ENCODE measurements around the gene MGAT4C.
"Not testable (repeated sequence)": the region's sequence is repeated elsewhere in the genome, so short reads cannot be mapped to it uniquely, and the experiment has no call there.

Gene MGAT4C

DNA sequence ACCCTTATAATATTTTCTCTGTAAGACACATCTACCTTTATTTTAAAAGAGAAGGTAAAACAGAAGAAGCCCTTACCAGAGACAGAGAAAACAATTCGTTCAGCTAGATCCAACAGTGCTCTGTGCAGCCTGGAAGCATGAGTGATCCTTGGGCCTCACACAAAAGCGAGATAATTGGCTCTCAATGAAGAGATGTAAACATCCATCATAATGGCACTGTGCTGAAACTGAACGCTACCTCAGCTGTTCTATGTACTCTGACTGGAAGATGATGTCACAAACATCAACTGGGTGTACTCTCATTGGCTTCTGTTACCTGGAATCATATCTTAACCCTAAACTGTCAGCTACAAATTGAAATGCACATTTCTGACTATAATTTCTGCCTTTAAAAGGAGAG, at the start of gene MGAT4C:
Gene MGAT4C (minus strand): TSS at position 229 of the 400 bp plus-strand sequence.
- DNase-seq, result no peak
- in situ Hi-C loops (cut with HindIII; ENCODE audit: low pct_ligation_motif_present, low pct_unique_long_range_greater_than_20kb, low sequenced_read_pairs), result no loop called here

DNA sequence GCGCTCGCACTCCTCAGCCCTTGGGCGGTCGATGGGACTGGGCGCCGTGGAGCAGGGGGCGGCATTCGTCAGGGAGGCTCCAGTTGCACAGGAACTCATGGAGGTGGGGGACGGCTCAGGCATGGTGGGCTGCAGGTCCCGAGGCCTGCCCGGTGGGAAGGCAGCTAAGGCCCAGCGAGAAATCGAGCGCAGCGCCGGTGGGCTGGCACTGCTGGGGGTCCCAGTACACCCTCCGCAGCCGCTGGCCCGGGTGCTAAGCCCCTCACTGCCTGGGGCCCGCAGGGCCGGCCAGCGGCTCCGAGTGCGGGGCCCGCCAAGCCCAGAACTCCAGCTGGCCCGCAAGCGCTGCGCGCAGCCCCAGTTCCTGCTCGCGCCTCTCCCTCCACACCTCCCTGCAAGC, 40.2 kb upstream of the MGAT4C start:
- DNase-seq; in situ Hi-C loops (cut with HindIII; ENCODE audit: low pct_ligation_motif_present, low pct_unique_long_range_greater_than_20kb, low sequenced_read_pairs): not testable (repeated sequence)

DNA sequence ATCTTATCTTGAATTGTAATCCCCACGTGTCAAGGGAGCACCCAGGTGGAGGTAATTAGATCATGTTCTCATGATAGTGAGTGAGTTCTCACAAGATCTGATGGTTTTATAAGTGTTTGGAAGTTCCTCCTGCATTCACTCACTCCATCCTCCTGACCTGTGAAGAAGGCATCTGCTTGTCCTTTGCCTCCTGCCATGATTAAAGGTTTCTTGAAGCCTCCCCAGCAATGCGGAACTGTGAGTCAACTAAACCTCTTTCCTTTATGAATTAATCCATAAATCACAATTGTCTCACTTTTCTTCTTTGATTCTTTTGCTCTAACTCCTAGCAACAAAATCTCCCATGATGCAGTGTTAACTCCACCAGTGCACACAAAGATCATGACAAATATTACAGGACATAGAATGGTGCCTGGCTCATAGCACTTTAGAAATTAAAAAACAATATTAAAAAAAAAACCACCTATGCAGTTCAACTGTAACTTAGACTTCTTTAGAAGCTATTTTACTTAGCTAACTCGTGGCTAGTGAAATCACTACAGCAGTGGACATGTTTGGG, 37.6 kb upstream of the MGAT4C start:
- in situ Hi-C loops (cut with HindIII; ENCODE audit: low pct_ligation_motif_present, low pct_unique_long_range_greater_than_20kb, low sequenced_read_pairs), result no loop called here

GRCh38 chr12:86292480-86292879, 36.3 kb upstream of the MGAT4C start:
- in situ Hi-C loops (cut with HindIII; ENCODE audit: low pct_ligation_motif_present, low pct_unique_long_range_greater_than_20kb, low sequenced_read_pairs), result no loop called here
- DNase-seq, result no peak

More for the DNA sequence above, 37.6 kb upstream of the MGAT4C start:
- DNase-seq, result no peak

DNA sequence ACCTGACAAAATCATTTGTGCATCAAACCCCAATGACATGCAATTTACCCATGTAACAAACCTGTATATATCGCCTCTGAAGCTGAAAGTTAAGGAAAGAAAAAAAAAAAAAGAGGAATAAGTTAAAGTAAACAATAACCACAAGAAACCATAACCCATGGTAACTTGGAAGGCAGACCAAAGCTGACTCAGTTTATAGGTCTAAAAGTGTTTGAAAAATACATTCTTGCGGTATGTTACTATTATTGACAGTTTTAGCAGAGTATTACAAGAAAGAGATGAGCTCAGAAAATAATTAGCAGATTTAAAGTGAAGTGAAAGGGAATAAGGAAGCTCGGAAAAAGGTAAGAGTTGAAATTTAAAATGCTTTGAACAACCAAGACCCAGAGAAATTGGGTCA, 34.4 kb upstream of the MGAT4C start:
- in situ Hi-C loops (cut with HindIII; ENCODE audit: low pct_ligation_motif_present, low pct_unique_long_range_greater_than_20kb, low sequenced_read_pairs), result no loop called here
- DNase-seq, result no peak

DNA sequence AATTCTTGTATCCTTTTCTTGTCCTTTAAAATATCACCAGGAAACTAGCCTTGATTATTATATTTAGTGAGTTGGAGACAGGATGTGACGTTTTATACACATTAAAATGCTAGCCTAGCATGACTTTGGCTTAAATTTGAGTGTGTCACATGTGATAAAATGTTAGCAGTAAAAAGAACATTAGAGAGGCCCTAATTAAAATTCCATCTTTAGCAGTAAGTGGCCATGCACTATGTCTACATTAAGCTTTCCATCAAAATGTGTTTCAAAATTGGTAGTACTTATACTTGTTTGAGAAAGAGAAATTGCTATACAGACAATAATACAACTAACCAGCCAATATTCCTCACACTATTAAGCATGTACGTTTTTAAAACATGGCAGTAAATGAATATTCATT, 29.9 kb upstream of the MGAT4C start:
- in situ Hi-C loops (cut with HindIII; ENCODE audit: low pct_ligation_motif_present, low pct_unique_long_range_greater_than_20kb, low sequenced_read_pairs), result no loop called here
- no peak for DNase-seq

- DNase-seq, result no peak
- in situ Hi-C loops (cut with HindIII; ENCODE audit: low pct_ligation_motif_present, low pct_unique_long_range_greater_than_20kb, low sequenced_read_pairs), result no loop called here
These were observed 27.4 kb upstream of the MGAT4C start for GRCh38 chr12:86283620-86284019.

DNA sequence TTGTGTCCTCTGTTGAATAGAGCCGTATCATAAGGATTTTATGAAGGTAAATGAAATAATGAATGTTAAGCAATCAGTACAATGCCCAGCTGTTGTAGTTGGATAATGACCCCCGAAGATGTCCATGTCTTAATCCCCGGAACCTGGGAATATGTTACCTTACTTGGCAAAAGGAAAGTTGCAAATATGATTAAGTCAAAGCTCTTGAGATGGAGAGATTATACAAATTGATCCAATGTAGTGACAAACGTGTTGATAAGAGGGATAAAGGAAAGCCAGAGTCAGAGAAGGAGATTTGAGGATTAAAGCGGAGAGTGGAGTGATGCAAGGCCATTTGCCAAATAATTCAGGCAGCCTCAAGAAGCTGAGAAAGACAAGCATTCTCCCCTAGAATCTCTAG, 19.2 kb upstream of the MGAT4C start:
- DNase-seq, result no peak
- in situ Hi-C loops (cut with HindIII; ENCODE audit: low pct_ligation_motif_present, low pct_unique_long_range_greater_than_20kb, low sequenced_read_pairs), result no loop called here

DNA sequence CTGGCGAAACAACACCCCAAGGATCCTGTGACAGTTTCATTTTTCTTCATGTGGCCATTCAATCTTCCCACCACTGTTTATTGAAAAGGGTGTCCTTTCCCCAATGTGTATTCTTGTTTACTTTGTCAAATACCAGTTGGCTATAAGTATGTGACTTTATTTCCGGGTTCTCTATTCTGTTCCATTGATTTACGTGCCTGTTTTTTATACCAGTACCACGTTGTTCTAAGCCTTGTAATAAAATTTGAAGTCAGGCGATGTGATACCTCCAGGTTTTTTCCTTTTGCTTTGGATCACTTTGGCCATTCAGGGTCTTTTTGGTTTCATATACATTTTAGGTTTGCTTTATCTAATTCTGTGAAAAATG, 9.1 kb upstream of the MGAT4C start:
- in situ Hi-C loops (cut with HindIII; ENCODE audit: low pct_ligation_motif_present, low pct_unique_long_range_greater_than_20kb, low sequenced_read_pairs), result no loop called here
- DNase-seq, result no peak

DNA sequence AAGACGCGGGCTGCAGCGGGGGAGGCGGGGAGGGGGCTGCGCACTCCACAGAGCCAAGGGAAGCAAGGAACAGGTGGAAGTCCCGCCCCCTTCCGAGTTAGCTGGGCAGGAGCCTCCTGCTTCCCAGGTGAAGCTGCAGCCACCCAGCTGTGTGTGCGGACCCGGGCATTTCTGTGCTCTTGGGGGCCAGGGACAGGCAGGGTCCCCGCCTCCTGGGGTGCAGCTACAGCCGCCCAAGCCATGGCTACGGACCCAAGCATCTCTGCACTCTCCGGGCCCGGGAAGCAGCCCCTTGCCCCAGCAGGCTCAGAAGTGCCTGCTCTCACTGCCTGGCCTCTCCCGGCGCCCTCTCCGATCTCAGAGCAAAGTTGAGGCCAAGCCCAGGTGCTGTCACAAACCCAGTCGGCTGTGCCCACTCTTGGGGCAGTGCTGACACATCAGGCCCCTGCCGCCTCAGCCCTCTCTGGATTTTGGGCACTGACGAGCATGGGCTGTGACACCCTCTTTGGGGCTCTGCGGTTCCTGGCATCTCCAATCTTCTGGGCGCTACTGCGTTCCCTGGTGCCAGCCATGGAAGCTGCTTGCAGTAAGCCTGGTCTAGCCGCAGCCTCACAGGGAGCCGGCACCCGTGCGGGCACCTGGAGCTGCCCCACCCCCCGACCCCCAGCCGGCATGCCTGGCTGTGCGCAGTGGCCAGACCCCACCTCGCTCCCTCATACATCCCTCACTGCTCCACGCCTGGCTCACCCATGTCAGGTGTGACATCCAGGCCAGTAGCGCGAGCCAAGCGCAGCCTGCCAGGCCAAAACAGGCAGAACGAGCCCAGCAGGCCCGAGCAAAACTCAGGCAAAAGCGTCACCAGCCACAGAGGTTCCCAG, 8.5 kb upstream of the MGAT4C start:
- in situ Hi-C loops (cut with HindIII; ENCODE audit: low pct_ligation_motif_present, low pct_unique_long_range_greater_than_20kb, low sequenced_read_pairs), result no loop called here
- DNase-seq, result no peak

DNA sequence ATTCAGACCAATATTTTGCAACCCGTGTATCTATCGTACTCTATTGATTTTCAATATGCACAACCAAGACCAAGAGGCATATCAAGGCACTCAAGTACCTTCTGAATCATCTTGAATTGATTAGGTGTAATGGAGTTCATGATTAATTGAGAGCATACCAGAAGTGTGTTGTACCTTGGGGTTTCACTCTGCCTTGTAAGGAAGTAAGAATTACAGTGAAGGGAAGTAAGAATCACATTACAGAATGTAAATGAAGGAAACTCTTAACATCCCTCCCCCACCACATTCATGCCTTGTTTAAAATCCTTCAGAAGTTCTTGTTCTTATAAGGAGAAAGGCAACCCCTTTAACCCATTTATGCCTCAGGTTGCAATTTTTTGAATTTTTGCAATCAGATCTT, 5.4 kb upstream of the MGAT4C start:
- in situ Hi-C loops (cut with HindIII; ENCODE audit: low pct_ligation_motif_present, low pct_unique_long_range_greater_than_20kb, low sequenced_read_pairs), result no loop called here
- no peak for DNase-seq

DNA sequence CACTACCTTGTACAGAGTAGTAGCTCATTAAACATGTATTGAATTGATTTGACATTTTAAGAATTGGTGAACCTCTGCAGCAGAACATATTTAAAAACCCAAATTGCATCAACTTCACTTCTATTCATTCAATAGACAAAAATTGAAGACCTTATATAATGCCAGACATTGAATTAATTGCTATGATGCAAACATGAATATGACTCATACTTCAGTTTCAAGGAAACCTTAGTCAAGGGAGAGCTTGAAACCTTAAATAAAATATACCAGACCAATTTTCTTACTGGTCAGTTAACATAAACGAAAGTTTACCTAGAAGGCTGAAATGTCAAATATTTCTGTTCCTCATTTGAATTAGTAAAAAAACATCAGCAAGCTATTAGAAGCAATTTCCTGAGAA, 5.0 kb upstream of the MGAT4C start:
- in situ Hi-C loops (cut with HindIII; ENCODE audit: low pct_ligation_motif_present, low pct_unique_long_range_greater_than_20kb, low sequenced_read_pairs), result no loop called here
- DNase-seq, result no peak

- in situ Hi-C loops (cut with HindIII; ENCODE audit: low pct_ligation_motif_present, low pct_unique_long_range_greater_than_20kb, low sequenced_read_pairs), result no loop called here
These were observed 4.0 kb upstream of the MGAT4C start for GRCh38 chr12:86260183-86260582.

GRCh38 chr12:86257134-86257533, 943 bp upstream of the MGAT4C start:
- no peak for DNase-seq
- in situ Hi-C loops (cut with HindIII; ENCODE audit: low pct_ligation_motif_present, low pct_unique_long_range_greater_than_20kb, low sequenced_read_pairs), result no loop called here

More at GRCh38 chr12:86260183-86260582, 4.0 kb upstream of the MGAT4C start:
- DNase-seq, result no peak

DNA sequence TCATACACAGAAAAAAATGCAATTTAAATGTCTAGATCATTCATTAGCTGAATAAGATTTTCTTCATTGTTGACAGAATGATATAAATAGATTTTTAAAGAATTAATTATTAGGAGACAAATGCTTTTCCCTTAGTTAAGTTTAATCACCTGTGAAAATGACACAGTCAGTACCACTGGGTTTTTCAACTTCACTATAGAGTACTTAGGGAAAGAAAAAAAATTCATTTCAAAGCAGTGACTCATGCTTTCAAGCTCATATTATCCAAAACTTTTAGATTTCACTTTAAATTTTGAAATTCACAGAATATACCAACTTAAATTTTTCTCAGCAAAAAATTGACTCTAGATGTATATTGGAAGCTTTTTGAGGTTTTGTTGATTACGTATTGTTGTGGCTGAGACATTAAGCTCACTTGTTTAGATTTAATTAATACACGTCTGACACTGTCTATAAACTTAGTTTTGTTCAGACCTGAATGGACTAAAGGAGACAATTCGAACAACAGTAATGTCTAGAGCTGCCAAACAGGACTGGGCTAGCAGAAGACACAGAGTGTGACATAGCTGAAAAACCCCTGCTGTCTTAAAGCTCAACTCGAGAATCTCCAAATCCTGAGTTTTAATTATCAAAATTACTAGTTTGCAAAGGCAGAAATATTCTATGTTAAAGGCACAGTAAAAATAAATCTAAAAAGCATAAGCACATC, 1.6 kb downstream of the MGAT4C start:
- in situ Hi-C loops (cut with HindIII; ENCODE audit: low pct_ligation_motif_present, low pct_unique_long_range_greater_than_20kb, low sequenced_read_pairs), result no loop called here
- no peak for DNase-seq

DNA sequence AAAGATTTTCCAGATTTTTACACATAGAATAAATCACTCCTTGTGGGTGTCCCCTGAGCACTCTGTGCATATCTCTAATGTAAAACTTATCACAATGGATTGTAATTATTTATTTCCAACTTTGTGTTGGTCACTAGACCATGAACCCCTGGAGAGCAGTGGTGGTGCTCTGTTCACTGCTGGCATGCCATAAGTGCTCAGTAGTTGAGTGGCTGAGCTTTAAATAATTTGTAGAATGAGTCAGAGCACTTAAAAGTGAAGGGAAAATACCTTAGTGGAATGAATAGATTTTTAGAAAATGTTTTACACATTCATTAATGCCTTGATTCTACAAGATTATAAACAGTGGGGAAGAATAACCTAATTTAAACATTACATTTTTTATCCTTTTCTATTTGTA, 6.3 kb downstream of the MGAT4C start:
- DNase-seq, result peak; percentile 87
- in situ Hi-C loops (cut with HindIII; ENCODE audit: low pct_ligation_motif_present, low pct_unique_long_range_greater_than_20kb, low sequenced_read_pairs), result no loop called here

GRCh38 chr12:86249276-86249675, 6.9 kb downstream of the MGAT4C start:
- in situ Hi-C loops (cut with HindIII; ENCODE audit: low pct_ligation_motif_present, low pct_unique_long_range_greater_than_20kb, low sequenced_read_pairs), result no loop called here

GRCh38 chr12:86247871-86248270, 8.3 kb downstream of the MGAT4C start:
- in situ Hi-C loops (cut with HindIII; ENCODE audit: low pct_ligation_motif_present, low pct_unique_long_range_greater_than_20kb, low sequenced_read_pairs), result no loop called here
- DNase-seq, result no peak

More at GRCh38 chr12:86249276-86249675, 6.9 kb downstream of the MGAT4C start:
- no peak for DNase-seq

DNA sequence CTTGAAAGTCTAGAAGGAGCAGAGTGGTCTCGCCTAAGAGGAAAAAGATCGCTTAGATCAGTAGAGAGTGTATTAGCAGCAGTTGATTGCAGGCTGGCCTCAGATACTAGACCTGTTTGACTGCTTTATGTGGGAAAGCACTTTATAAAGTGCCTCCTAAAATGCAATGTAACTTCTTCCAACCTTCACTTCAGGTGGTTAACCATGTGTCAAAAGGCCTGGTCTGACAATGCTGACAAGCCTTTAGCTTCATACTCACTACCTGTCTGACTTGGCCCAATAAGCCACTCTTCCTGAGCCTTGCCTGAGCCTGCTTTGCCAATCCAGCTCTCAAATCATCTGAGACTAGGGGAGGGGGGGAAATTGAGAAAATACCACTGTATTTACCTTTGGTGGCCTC, 14.6 kb downstream of the MGAT4C start:
- in situ Hi-C loops (cut with HindIII; ENCODE audit: low pct_ligation_motif_present, low pct_unique_long_range_greater_than_20kb, low sequenced_read_pairs), result no loop called here
- no peak for DNase-seq

Data from ACHN (cell line).